Mesendoderm (in vitro differentiated cells): ENCODE results near the gene FOXO1.

Experiments
- DNase-seq: peaks from one replicate; pipeline ENCODE4 v3.0.0; 2013
- H2AK5ac ChIP-seq: 2 replicates; pipeline ENCODE4 v1.6.1; 2013; ENCODE audit warnings: low read length, inconsistent platforms
- H2BK120ac ChIP-seq: 2 replicates; pipeline ENCODE4 v1.6.1; 2013; ENCODE audit warnings: low read depth, mild to moderate bottlenecking, low read length, moderate library complexity, mixed read lengths
- H2BK15ac ChIP-seq: replicated peaks from 2 replicates; pipeline ENCODE4 v1.6.1; 2013; ENCODE audit warnings: low read depth, mild to moderate bottlenecking, moderate library complexity
- H2BK5ac ChIP-seq: 2 replicates; pipeline ENCODE4 v1.6.1; 2013; ENCODE audit warnings: low read length, inconsistent platforms
- H3K18ac ChIP-seq: 2 replicates; pipeline ENCODE4 v1.6.1; 2013; ENCODE audit warnings: mild to moderate bottlenecking, low read length, mixed read lengths
- H3K23ac ChIP-seq: one replicate; pipeline ENCODE4 v1.6.1; 2013; ENCODE audit warnings: low read length
- H3K27ac ChIP-seq: 2 replicates; pipeline ENCODE4 v1.5.1; 2013; ENCODE audit warnings: low read depth, mild to moderate bottlenecking, inconsistent platforms, low read length, moderate library complexity
- H3K27me3 ChIP-seq: 2 replicates; pipeline ENCODE4 v1.6.1; 2013; ENCODE audit warnings: low read length, control low read depth, mild to moderate bottlenecking, inconsistent platforms; ENCODE audit not compliant: insufficient read depth, poor library complexity
- H3K36me3 ChIP-seq: 2 replicates; pipeline ENCODE4 v1.6.1; 2013; ENCODE audit warnings: low read length, inconsistent platforms; ENCODE audit not compliant: control insufficient read depth, insufficient read depth
- H3K4ac ChIP-seq: one replicate; pipeline ENCODE4 v1.6.1; 2013; ENCODE audit warnings: low read depth, mild to moderate bottlenecking, low read length, moderate library complexity
- H3K4me1 ChIP-seq: 2 replicates; pipeline ENCODE4 v1.6.1; 2013; ENCODE audit warnings: low read depth, low read length, inconsistent platforms; ENCODE audit not compliant: control insufficient read depth
- H3K4me2 ChIP-seq: 2 replicates; pipeline ENCODE4 v1.6.1; 2013; ENCODE audit warnings: low read length
- H3K4me3 ChIP-seq: 2 replicates; pipeline ENCODE4 v1.5.1; 2013; ENCODE audit warnings: mild to moderate bottlenecking, low read length
- H3K56ac ChIP-seq: one replicate; pipeline ENCODE4 v1.6.1; 2013; ENCODE audit warnings: low read length
- H3K79me1 ChIP-seq: 2 replicates; pipeline ENCODE4 v1.6.1; 2013; ENCODE audit warnings: low read length, inconsistent platforms
- H3K79me2 ChIP-seq: 2 replicates; pipeline ENCODE4 v1.6.1; 2013; ENCODE audit warnings: mild to moderate bottlenecking, low read length; ENCODE audit not compliant: control insufficient read depth, insufficient read depth
- H3K9ac ChIP-seq: 2 replicates; pipeline ENCODE4 v1.6.1; 2013; ENCODE audit warnings: low read length, inconsistent platforms
- H4K5ac ChIP-seq: one replicate; pipeline ENCODE4 v1.6.1; 2013; ENCODE audit warnings: low read length
- H4K8ac ChIP-seq: one replicate; pipeline ENCODE4 v1.6.1; 2013; ENCODE audit warnings: low read depth, mild to moderate bottlenecking, control low read depth, low read length, moderate library complexity
- WGBS: extraction: QIAGEN DNeasy Blood & Tissue Kit; methylation state at CpG from one replicate; pipeline ENCODE4 v1.1.7; 2013; ENCODE audit warnings: low lambda C conversion rate, missing lambda C conversion rate; ENCODE audit not compliant: insufficient coverage; ENCODE audit errors: extremely low coverage; 5-methylcytosine and 5-hydroxymethylcytosine counted together

Gene FOXO1

DNA sequence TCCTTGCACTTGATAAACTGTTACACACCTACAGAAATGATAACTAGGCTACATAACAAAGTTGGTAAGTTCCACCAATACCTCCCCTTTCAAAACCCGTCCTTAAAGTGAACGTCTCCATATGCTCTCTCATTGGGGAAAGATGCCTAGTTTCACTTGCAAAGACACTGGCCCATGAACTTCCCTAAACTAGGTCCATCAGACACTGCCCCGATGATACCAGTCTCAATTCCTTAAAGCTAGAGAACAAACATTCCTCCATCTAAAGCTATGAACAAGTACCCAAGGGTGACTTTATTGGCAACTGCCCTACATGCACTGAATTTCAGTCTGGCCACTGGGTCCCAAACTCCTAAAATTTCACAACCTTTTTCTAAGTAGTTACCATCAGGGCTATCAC, 39.9 kb downstream of the FOXO1 start:
- H2BK5ac ChIP-seq = no peak overlapping the region
- H3K9ac ChIP-seq = no peak overlapping the region
- H4K5ac ChIP-seq = no peak overlapping the region
- no peaks in the 10 kb centered on the region for H3K27me3 ChIP-seq
- no peak overlapping the region for H3K18ac ChIP-seq
- WGBS = no CpG with 5 or more reads among the region's 3 CpGs
- no peak overlapping the region for H2AK5ac ChIP-seq
- peaks cover 50% of the 10 kb centered on the region for H3K79me2 ChIP-seq
- no peak overlapping the region for H3K27ac ChIP-seq
- H3K4me2 ChIP-seq = no peak overlapping the region
- H3K23ac ChIP-seq = no peak overlapping the region
- H3K4me1 ChIP-seq = no peaks in the 10 kb centered on the region
- no peak overlapping the region for H3K4me3 ChIP-seq
- H2BK15ac ChIP-seq = no peak overlapping the region
- H3K36me3 ChIP-seq = no peaks in the 10 kb centered on the region
- peaks cover 9% of the 10 kb centered on the region for H3K79me1 ChIP-seq
- H2BK120ac ChIP-seq = no peak overlapping the region
- no peak overlapping the region for H4K8ac ChIP-seq
- DNase-seq = no peak
- no peak overlapping the region for H3K4ac ChIP-seq
- H3K56ac ChIP-seq = no peak overlapping the region

GRCh38 chr13:40624986-40625385, 41.5 kb downstream of the FOXO1 start:
- Histone ChIP-seq H2BK120ac (no peak overlapping the region), H4K5ac (no peak overlapping the region), H3K4me2 (no peak overlapping the region), H3K56ac (no peak overlapping the region), H3K79me1 (peaks cover 8% of the 10 kb centered on the region), H3K36me3 (no peaks in the 10 kb centered on the region), H3K4me3 (no peak overlapping the region), H3K23ac (no peak overlapping the region), H3K18ac (no peak overlapping the region), H2BK5ac (no peak overlapping the region), H3K27ac (no peak overlapping the region), H3K4ac (no peak overlapping the region), H3K27me3 (no peaks in the 10 kb centered on the region), H2AK5ac (no peak overlapping the region), H2BK15ac (no peak overlapping the region), H3K9ac (no peak overlapping the region), H4K8ac (no peak overlapping the region), H3K79me2 (peaks cover 46% of the 10 kb centered on the region), H3K4me1 (no peaks in the 10 kb centered on the region)
- no peak for DNase-seq
- no CpG with 5 or more reads among the region's 1 CpG for WGBS

- no CpG with 5 or more reads among the region's 1 CpG for WGBS
- H4K8ac ChIP-seq = no peak overlapping the region
- no peak overlapping the region for H2AK5ac ChIP-seq
- peaks cover 8% of the 10 kb centered on the region for H3K79me1 ChIP-seq
- H2BK15ac ChIP-seq = no peak overlapping the region
- H3K4ac ChIP-seq = no peak overlapping the region
- no peak overlapping the region for H3K4me3 ChIP-seq
- no peak overlapping the region for H2BK120ac ChIP-seq
- H3K27ac ChIP-seq = no peak overlapping the region
- no peaks in the 10 kb centered on the region for H3K4me1 ChIP-seq
- H3K79me2 ChIP-seq = peaks cover 48% of the 10 kb centered on the region
- H3K27me3 ChIP-seq = no peaks in the 10 kb centered on the region
- no peak overlapping the region for H2BK5ac ChIP-seq
- H3K36me3 ChIP-seq = no peaks in the 10 kb centered on the region
- no peak overlapping the region for H3K56ac ChIP-seq
- H3K18ac ChIP-seq = no peak overlapping the region
- peak; percentile 78 for DNase-seq
- H3K23ac ChIP-seq = no peak overlapping the region
- H3K4me2 ChIP-seq = no peak overlapping the region
- no peak overlapping the region for H4K5ac ChIP-seq
- H3K9ac ChIP-seq = no peak overlapping the region
Observed at GRCh38 chr13:40624383-40624782, 42.1 kb downstream of the FOXO1 start.

- no peak overlapping the region for H3K4me2 ChIP-seq
- no peak overlapping the region for H3K18ac ChIP-seq
- H3K23ac ChIP-seq = no peak overlapping the region
- no peak overlapping the region for H2BK120ac ChIP-seq
- no peak overlapping the region for H2BK15ac ChIP-seq
- no peak overlapping the region for H3K4me3 ChIP-seq
- no peak overlapping the region for H3K56ac ChIP-seq
- no peak overlapping the region for H3K27ac ChIP-seq
- H4K5ac ChIP-seq = no peak overlapping the region
- H2BK5ac ChIP-seq = no peak overlapping the region
- no peaks in the 10 kb centered on the region for H3K27me3 ChIP-seq
- H3K9ac ChIP-seq = no peak overlapping the region
- no CpG with 5 or more reads among the region's 1 CpG for WGBS
- peak; percentile 50 for DNase-seq
- H3K79me2 ChIP-seq = peaks cover 51% of the 10 kb centered on the region
- no peaks in the 10 kb centered on the region for H3K36me3 ChIP-seq
- H3K4me1 ChIP-seq = no peaks in the 10 kb centered on the region
- H3K79me1 ChIP-seq = peaks cover 6% of the 10 kb centered on the region
- H4K8ac ChIP-seq = no peak overlapping the region
- H3K4ac ChIP-seq = no peak overlapping the region
- H2AK5ac ChIP-seq = no peak overlapping the region
Observed at GRCh38 chr13:40622761-40623160, 43.7 kb downstream of the FOXO1 start.

GRCh38 chr13:40622246-40622645, 44.2 kb downstream of the FOXO1 start:
- Histone ChIP-seq H3K27ac (no peak overlapping the region), H2BK5ac (no peak overlapping the region)
- no CpG with 5 or more reads among the region's 1 CpG for WGBS

GRCh38 chr13:40619479-40619814, 47.0 kb downstream of the FOXO1 start:
- no peak overlapping the region for H3K18ac ChIP-seq
- H3K79me2 ChIP-seq = peaks cover 65% of the 10 kb centered on the region
- H3K23ac ChIP-seq = no peak overlapping the region
- no peak overlapping the region for H3K9ac ChIP-seq
- H3K56ac ChIP-seq = no peak overlapping the region
- no peak for DNase-seq
- H2BK120ac ChIP-seq = no peak overlapping the region
- H4K5ac ChIP-seq = no peak overlapping the region
- H3K27me3 ChIP-seq = no peaks in the 10 kb centered on the region
- H3K4me2 ChIP-seq = no peak overlapping the region
- H3K36me3 ChIP-seq = no peaks in the 10 kb centered on the region
- H4K8ac ChIP-seq = no peak overlapping the region
- no peak overlapping the region for H2BK5ac ChIP-seq
- no peak overlapping the region for H2AK5ac ChIP-seq
- H3K79me1 ChIP-seq = peaks cover 11% of the 10 kb centered on the region
- WGBS = no CpG with 5 or more reads among the region's 3 CpGs
- no peak overlapping the region for H3K4me3 ChIP-seq
- H3K4ac ChIP-seq = no peak overlapping the region
- H2BK15ac ChIP-seq = no peak overlapping the region
- H3K27ac ChIP-seq = no peak overlapping the region
- H3K4me1 ChIP-seq = peaks cover 4% of the 10 kb centered on the region

More at GRCh38 chr13:40622246-40622645, 44.2 kb downstream of the FOXO1 start:
- peaks cover 6% of the 10 kb centered on the region for H3K79me1 ChIP-seq
- no peaks in the 10 kb centered on the region for H3K4me1 ChIP-seq
- H2BK120ac ChIP-seq = peak overlapping the region; percentile 28
- no peak overlapping the region for H4K5ac ChIP-seq
- peaks cover 54% of the 10 kb centered on the region for H3K79me2 ChIP-seq
- H3K36me3 ChIP-seq = no peaks in the 10 kb centered on the region
- peak overlapping the region; percentile 39 for H3K18ac ChIP-seq
- H2AK5ac ChIP-seq = no peak overlapping the region
- no peak overlapping the region for H3K23ac ChIP-seq
- no peak overlapping the region for H3K4me2 ChIP-seq
- no peak overlapping the region for H3K4me3 ChIP-seq
- no peak overlapping the region for H3K4ac ChIP-seq
- H2BK15ac ChIP-seq = no peak overlapping the region
- DNase-seq = no peak
- no peak overlapping the region for H4K8ac ChIP-seq
- H3K9ac ChIP-seq = no peak overlapping the region
- H3K27me3 ChIP-seq = no peaks in the 10 kb centered on the region
- no peak overlapping the region for H3K56ac ChIP-seq
